GM18520 (cell line): ENCODE data around the gene RHCE.
"Not testable (repeated sequence)": the region's sequence is repeated elsewhere in the genome, so short reads cannot be mapped to it uniquely, and the experiment has no call there.

Source experiments
- ATAC-seq: cut with Tn5 transposase; IDR thresholded peaks from one replicate; pipeline ENCODE4 v1.9.1; 2021; ENCODE audit not compliant: unreplicated experiment

RHCE gene

DNA sequence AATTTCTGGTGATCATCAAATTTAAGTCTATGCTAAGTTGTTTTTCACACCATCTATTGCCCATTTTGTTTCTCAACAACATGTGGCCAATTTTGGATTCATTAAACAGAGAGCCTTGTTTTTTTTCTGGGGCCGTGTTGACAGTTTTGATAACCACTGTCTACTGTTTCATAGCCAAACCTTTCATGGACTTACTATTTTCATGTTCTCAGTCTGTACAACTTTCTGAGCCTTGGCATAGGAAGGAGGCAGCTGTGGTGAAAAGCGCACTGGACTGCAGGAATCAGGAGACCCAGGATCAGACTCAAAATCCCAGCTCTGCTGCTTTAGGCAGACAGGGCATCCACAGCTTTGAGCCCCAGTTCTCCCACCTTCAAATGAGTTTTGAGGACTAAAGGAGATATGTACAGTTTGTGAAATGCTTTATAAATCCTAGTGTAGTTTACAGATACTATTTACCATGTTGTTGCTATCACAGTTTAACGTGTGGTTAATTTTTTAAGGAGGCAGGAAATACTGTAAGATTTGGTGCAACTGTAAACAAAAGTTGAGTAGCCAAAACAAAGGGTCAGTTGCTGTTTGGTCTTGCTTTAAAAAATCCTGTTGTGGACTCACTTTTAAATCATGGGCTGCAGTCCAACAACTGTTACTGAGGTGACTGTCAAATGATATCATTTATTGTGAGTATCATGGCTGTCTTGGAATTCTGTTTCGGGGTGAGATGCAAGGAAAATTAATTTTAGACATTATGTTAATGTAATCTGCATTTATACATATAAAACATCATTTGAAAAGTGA is 13.0 kb upstream of the RHCE start:
- ATAC-seq: no peak

DNA sequence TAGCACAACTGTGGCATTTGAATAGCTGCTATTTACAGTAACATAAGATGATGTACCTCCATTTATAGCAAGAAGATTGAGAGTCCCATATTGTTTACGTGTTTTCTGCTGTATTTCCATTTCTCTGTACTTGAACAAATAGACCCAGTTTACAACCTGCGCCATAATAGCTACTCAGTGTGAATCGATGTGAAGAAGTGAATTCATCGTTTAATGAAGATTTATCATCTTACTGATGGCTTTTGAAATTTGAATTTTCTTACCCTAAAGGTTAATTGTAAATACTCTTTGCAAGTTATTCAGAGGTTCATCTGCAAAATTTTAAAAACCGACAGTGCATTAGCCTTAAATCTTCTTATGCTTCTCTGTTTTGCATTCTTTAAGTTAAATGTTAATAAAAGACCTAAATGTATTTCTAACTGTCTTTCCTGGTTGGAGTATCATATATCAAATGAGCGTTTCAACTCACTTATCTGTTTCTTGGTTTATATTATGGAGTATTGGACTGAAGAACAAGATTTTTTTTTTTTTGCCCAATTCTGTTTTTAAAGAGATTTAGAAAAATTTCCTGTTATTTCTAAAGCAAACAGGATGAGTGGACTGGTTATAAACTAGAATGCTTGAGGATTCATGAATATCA is 12.2 kb upstream of the RHCE start:
- no peak for ATAC-seq

DNA sequence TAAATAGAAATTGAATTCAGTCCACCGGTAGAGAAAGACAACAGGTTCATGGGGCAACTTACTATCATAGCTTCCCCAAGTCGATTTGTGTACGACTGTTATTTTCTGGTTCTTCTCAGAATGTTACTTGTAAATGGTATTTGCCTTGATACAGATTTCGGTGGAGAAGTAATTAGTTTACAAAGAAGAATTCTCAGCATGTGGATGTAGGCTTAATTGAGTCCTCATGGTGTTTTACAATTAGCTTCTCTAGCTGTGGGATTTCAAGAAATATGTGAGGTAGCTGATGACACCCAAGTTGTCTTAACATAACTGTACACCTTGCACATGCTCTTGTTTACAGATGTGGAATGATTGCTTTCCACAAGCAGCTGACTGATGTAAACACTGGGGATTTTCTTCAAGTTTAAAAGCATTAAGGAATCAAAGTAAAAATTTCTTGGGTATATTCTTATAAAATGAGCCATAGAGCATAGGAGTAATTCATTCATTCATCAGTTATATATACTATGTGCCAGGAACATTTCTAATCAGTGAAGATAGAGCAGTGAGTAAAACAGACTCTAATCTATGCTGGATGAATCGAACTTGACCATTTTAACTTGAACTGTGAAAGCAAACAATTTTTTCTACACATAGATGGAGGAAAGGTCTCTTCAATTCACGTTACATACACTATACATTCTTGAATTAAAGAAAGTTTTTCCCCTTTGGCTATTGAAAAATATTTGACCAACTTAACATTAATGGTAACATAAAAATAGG is 11.5 kb upstream of the RHCE start:
- no peak for ATAC-seq

DNA sequence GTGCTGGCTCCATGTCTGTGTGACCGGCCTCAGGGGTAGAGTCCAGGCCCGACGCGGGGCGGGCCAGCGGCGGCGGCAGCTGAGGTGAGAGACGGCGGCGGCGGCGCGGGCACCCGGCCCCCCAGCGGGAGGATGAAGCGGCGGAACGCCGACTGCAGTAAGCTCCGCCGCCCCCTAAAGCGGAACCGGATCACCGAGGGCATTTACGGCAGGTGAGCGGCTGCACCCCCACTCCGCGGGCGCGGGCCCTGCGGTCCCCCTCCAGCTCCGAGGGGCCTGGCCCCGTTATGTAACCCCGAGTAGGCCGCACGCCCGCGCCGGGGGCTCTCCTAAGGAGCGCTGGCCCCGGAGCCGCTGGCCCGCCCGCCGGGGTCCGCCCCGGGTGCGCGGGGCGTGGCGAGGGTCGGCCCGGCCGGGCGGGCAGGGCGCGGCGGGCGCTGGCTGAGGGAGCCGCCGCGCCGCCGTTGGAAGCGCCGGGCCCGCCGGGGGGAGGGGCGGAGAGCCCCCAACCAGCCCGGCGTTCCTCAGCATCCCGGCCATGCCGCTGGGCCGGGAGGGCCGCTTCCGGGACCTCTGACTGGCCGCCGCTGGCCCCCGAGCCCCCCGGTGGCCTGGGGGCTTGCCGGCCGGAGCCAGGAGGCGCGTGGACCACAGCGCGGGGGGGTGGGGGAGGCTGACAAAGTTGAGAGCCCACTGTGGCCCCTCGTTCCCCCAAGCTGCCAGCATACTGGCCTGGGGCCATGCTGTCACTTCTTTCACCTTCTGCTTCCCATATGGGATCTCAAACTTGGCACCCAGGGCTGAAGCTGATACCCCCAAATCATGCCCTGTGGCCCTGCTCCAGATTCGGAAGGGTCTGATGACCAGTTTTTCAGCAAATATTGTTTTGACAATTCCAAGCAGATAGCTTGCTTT is 10.6 kb upstream of the RHCE start:
- ATAC-seq: peak; percentile 3

DNA sequence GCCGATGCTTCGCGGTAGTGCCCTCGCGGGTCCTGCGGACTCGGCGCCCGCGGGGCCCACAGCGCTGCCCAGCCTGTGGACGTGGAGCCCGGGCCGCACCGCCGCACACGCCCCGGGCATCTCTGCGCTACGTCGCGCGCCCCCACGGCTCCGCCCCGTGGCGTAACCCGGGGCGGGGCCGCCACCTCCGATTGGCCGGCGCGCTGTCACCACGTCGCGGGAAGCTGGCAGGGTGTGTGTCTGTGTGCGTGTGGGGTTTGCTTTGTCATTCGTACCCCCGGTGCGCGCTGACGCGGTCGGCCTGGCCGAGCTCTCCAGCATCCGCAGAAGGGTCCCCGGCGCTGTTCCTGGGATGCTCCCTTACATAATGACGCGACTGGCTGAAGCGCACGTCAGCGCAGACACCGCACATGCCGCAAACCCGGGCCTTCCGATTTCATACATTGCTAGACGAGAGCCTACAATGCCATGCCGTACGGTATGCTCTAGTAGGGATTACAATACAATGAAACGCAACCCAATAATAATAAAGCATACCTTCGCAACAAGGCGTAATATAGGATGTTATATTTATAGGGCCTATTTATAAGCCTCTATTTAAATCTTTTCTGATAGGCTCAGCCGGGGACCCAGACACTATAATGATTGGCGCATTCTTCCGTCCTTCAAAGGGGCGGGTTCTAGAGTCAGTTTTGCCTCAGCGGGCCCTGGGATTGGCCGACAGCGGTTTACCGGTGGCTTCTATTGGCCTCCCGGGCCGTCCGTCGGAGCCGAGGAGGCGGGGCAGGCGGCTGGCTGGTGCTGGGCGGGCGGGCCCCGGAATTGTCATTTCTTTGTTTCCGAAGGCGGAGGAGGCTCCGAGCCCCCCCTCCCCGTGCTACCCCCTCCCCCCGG is 9.7 kb upstream of the RHCE start, which contains the start of gene MACO1:
MACO1 (plus strand) TSS at position 825 of the 894 bp plus-strand sequence. CDS start 202 bp downstream, outside the sequence.
- ATAC-seq: peak; percentile 68

DNA sequence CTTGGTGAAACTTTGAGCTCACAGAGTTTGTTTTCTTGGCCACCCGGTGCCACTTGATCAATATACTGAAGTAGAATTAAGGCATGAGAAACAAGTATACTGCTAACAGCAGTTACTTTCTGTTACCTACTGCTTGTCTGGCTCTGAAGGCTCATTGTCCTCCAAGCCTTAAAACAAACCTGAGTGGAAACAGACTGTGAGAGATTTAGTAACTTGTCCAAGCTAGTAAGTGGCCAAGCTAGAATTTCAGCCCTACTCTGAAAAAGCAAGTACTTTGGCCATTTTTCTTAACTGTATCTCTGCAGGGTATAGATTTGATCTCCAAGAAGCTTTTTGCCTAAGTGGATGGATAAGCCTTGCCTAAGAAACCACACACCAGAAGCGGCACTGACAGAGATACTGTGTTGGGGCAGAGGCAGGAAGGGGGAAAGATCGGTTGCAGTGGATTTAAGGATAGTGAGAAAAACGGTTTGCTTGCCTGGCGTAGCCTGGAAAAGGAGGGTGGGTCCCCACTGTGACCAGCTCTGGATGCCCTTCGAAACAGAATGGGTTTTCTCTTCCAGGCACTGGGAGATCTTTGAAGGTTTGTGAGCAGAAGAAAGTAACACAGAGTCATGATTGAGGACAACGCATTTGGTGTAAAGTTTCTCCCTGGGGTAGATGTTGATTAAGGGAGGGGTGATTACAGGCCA is 8.0 kb upstream of the RHCE start:
- ATAC-seq: no peak

DNA sequence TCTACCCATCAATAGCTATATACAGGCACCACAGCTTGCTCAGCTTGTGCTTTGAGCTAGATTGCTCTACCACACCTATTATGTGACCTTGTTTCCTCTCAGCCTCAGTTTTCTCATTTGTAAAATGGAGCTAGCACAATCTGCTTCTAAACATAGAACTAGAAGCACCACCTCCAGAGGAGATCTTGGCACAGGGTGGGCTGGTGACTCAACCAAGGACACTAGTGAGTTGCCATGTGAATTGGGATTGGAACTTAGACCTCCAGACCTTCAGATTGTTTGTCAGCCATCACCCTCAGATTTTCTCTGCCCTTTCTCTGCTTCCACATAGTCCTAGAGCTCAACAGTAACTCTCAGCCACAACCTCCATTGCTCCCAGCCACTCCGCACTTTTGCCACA is 7.1 kb upstream of the RHCE start:
- ATAC-seq: no peak

DNA sequence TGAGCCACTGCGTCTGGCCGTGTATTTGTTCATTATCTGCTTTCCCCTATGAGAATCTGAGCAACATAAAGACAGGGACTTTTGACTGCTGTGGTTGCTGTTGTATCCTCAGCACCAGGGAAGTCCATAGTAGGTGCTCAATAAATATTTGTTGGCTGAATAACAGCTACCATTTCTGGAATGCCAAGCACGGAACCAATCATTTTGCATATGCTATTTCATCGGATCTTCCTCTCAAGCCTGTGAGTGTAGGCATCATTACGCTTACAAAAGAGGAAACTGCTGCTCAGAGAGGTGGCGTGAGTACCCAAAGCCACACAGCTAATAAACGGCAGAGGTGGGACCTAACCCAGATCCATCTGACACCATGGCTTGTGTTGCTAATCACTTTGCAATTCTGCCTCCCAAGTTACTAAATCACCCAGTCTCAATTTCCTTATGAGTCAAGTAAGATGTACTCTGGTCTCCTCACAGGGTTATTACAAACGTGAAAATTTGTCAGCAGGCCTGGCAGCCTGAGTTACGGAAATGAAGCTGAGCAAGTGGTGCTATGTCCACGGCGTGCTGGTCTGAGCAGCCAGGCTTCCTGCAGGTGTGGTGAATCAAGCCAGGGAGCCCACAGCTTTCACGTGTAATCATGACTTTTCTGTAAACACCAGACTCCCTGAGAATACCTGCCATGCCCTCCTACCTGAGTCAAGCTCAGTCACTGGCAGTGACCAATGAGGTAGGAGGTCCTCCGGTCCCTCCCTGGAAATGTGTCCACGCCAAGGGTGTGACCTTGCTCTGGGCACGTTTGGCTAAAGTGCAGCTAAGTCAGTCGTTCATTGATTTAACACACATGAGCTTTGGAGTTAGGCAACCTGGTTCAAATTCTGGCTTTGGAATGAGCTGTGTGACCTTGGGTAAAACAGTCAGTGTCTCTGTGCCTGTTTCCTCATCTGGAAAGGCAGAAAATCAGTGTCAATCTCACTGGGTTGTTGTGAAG is 4.8 kb upstream of the RHCE start:
- ATAC-seq: no peak

DNA sequence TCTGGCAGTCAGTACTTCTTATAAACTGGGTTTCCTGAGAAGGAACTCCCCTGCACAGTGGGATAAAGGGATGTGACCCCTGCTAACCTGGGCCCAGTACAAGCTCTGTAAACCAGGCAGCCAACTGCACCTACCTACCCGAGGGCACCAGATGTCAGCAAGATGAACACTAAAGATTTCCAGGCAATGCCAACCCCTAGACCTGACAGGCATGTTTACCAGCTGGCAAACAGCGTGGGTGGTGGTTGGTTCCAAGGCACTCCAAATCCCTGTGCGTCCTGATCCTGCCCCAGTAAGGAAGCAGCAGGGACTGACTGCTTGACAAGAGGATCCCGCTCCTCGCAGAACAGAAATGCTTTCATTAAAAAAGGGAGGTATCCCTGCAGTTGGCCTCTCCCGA is 2.6 kb upstream of the RHCE start:
- not testable (repeated sequence) for ATAC-seq

DNA sequence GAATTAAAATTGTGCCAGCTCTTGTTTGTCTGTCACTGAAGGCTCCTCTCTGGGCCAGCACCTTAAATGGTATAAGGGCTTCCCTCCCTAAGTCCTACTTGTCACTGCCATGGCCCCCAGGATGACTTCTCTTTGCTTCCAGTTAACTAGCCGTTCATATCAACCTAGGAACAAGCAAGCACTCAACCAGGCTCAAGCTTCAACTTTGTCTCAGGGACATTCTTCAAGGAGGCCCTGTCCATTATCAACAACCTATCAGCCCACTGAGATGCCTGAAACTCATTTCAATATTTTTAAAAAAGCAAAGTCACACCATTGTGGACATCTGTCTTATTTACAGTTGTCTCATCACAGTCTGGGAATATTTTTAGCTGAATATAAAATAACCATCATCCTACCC is 1.3 kb downstream of the RHCE start:
- not testable (repeated sequence) for ATAC-seq

DNA sequence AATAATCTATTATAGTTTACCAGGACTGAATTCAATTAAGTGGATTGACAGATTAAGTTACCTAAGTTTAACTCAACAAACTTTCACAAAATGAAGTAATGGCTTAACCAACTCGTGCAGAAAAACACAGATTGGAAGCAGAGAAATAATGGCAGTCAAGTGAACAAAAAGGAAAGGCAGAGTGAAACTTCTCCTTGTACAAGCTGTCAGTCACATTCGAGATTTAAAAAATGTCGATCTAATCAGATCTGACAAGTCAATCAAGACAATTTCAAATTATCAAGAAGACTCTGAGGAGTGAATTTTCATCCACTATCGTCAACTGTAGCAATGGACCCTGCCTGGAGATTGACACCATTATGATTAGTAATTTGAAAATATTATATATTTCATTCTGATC is 3.3 kb downstream of the RHCE start:
- ATAC-seq: not testable (repeated sequence)

DNA sequence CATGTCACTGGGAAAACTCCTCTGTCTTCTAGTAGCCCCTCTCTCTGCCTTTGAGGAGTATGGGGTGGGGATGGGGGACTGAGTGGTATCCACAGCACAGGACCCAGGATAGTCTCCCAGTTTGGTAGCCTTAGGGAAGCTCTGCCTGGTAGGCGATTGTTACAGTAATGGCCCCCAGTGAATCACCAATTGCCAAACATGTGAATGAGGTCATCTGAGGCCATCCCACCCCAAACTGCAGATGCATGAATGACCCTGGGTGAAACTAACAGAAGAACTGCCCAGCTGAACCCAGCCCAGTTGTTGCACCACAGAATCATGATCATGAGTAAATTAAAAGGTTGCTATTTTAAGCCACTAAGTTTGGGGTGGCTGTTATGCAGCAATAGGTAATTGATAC is 6.0 kb downstream of the RHCE start:
- not testable (repeated sequence) for ATAC-seq

DNA sequence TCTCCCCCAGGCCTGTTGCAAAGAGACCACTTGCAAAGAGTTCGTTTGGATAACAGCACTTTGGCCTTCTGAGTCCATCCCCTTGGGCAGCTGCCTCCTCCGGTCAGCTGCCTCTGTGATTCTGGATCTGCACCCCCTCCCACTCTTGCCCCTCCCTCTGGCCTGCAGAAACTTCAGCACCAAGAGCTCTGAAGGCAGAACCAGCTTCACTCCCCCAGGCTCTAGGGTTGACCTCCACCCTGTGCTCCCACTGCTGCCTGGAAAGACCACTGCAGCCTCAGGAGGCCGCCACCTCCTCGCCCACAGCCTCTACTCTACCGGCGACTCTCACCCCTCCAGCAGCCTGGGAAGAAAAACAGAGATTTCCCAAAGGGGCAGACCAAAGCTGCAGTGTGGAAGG is 6.5 kb downstream of the RHCE start:
- ATAC-seq: not testable (repeated sequence)

DNA sequence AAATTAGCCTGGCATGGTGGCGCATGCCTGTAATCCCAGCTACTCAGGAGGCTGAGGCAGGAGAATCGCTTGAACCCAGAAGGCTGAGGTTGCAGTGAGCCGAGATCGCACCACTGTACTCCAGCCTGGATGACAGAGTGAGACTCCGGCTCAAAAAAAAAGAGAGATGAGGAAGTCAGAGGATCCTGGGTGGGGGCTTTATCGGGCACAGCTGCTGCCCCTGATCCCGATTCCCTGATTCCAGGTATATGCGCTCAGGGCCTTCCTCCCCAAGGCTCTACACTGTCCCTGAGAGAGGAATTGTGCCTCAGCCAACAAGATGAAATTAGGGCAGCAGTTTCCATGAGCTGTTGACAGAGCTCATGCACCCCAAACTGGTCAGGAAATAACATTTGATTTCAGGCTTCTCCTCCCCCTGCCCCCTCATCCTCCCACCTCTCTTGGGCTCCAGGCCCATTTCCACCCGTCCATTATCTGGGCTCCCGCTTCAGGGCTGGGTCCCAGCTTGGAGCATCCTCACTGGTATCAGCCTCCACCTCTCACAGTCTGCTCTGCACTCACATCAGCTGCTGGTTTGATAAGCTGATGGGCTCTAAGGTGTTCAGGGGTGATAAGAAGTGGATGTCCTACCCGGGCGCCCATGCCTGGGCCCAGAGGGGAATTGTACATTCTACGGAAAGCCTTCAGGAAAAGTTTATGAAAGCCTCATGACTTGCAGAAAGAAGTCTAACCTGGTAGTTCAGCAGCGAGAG is 7.6 kb downstream of the RHCE start:
- not testable (repeated sequence) for ATAC-seq

DNA sequence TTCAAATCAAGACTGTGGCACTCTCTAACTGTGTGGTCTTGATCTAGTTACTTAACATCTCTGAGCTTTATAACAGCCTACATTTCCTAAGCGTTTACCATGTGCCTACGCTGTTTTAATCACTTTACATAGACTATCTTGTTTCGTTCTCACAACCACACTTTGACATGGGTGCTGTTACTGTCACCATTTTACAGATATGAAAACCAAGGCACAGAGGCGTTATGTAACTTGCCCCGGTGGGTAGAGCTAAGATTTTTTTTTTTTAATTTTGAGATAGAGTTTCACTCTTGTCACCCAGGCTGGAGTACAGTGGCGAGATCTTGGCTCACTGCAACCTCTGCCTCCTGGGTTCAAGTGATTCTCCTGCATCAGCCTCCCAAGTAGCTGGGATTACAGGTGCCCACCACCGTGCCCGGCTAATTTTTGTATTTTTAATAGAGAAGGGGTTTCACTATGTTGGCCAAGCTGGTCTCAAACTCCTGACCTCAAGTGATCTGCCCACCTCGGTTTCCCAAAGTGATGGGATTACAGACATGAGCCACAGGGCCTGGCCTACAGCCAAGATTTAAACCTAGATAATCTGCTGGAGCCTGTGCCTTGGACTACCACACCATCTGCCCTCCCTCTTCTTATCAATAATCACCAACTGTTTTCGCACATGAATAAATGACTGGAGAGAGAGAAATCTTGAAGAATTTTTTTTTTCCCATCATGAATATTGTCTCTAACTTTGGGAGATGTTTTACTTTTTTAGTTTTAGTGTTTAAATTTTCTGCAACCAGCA is 10.8 kb downstream of the RHCE start:
- not testable (repeated sequence) for ATAC-seq

DNA sequence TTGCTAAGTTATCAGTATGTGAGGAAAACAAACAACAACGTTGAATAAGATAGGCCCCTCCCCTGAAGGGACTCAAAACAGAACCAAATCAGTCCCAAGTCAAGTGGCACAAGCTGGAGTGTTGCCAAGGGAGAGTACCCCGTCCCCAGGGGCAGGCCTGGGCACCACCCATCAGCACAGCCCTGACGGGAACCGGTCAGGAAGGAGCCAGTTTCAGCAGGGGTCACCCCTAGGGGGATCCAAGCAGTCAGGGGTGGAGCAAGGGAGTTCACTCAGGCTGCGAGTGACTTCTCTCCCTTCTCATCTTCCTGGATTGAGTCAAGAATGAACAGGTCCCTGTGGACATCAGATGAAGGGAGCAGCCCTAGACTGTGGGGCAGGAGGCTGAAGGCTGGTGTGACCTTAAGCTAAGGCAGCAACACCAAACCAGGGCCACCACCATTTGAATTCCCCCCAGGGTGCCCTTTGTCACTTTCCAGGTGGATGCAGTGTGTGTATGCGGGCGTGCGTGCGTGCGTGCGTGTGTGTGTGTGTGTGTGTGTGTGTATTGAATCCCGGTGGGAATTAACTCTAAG is 14.8 kb downstream of the RHCE start:
- not testable (repeated sequence) for ATAC-seq
